Left ventricle myocardium superior (tissue), 1 donor: ENCODE measurements around the gene ADCY1. TPM values are rescaled to one million over a fixed set of nuclear protein-coding genes. Genes with fewer than 3 reads are reported as not detected.

Source experiments
- ATAC-seq: fragments of 200-7000 bp; cut with Tn5 transposase; one replicate; pipeline ENCODE4 v1.9.1; 2020; ENCODE audit warnings: mild to moderate bottlenecking, moderate library complexity
- DNase-seq: peaks from one replicate; pipeline ENCODE4 v3.0.0-alpha.2; 2020
- intact Hi-C: fragments of 100-400 bp; cut with micrococcal nuclease; formaldehyde crosslinking; loops from one replicate; pipeline ENCODE4 v1.11.0; 2022
- total RNA-seq: library from RNA; stranded (reverse); fragmentation: NEBNext Ultra II Directional; extraction: Animal tissue kit (Norgen Biotek cat#: 25700); gene quantifications from one replicate; pipeline ENCODE4 v1.2.1, GENCODE V29; 2021
- donor health status: DM: no; HTN: yes; CAD: no; lungs with severe emphysema.

Gene ADCY1
- total RNA-seq, 1 donor from 2014 or later: 8.9 TPM

GRCh38 chr7:45699726-45700390 is 125.7 kb downstream of the ADCY1 start:
- no peak for ATAC-seq
- intact Hi-C loops: no loop called here
- DNase-seq: no peak

DNA sequence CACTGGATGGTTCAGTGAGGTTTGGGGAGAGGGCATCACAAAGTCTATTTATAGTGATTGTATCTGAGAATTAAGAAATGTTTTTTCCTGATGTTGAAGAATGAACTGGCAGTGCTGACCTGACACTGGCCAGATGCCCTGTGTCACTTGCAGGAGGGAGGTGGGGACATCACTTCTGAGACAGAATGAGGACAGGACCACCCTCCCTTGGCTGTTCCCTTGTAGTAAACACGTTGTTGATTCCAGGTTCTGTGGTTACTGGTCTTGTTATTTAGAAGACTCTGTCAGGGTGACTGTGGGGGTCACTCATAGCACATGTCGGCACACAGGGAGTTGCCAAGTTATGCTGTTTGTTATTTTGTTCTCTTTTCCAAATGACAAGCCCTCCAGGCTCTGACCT is 126.4 kb downstream of the ADCY1 start:
- DNase-seq (peak; percentile 52), ATAC-seq (peak; percentile 70)
- intact Hi-C loops: no loop called here

GRCh38 chr7:45701701-45702510 is 127.7 kb downstream of the ADCY1 start:
- intact Hi-C loops: no loop called here
- DNase-seq (no peak), ATAC-seq (no peak)

- DNase-seq: no peak
- intact Hi-C loops: no loop called here
- no peak for ATAC-seq
These were observed 128.6 kb downstream of the ADCY1 start for GRCh38 chr7:45702751-45703150.

GRCh38 chr7:45703373-45703821 is 129.2 kb downstream of the ADCY1 start:
- ATAC-seq (no peak), DNase-seq (no peak)
- intact Hi-C loops: no loop called here

DNA sequence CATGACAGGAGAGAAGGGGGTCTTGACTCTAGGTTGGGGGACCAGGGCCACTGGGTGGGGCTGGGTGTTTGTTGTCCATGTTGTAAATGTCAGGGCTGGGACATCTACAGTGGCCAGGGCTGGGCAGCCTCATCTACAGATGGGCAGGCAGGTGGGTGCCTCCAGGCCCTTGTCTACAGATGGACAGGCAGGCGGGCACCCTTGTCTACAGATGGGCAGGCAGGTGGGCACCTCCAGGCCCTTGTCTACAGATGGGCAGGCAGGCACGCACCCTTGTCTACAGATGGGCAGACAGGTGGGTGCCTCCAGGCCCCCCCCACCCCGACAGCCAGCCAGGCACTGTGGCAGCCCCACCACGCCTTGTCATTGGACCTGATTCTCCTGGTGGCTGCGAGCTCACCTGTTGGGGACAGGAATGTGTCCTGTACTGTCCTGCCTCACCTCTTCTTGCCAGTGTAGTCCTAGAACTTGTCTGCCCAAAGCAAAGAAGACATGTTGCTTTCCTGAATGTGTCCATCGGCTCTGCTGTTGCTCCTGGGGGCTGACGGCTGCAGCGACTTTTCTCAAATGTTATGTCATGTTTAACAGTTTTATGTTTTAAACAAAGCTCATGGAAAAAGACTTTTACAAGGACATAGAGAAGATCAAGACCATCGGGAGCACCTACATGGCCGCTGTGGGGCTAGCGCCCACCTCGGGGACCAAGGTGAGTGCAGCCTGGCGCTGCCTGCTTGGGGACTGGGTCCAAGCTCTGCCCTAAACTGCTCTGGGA is 129.9 kb downstream of the ADCY1 start:
- ATAC-seq: no peak
- no peak for DNase-seq
- intact Hi-C loops: no loop called here

GRCh38 chr7:45704683-45705016 is 130.5 kb downstream of the ADCY1 start:
- intact Hi-C loops: no loop called here
- DNase-seq (no peak), ATAC-seq (no peak)

GRCh38 chr7:45708046-45708950 is 134.1 kb downstream of the ADCY1 start:
- ATAC-seq (no peak), DNase-seq (no peak)
- intact Hi-C loops: no loop called here

DNA sequence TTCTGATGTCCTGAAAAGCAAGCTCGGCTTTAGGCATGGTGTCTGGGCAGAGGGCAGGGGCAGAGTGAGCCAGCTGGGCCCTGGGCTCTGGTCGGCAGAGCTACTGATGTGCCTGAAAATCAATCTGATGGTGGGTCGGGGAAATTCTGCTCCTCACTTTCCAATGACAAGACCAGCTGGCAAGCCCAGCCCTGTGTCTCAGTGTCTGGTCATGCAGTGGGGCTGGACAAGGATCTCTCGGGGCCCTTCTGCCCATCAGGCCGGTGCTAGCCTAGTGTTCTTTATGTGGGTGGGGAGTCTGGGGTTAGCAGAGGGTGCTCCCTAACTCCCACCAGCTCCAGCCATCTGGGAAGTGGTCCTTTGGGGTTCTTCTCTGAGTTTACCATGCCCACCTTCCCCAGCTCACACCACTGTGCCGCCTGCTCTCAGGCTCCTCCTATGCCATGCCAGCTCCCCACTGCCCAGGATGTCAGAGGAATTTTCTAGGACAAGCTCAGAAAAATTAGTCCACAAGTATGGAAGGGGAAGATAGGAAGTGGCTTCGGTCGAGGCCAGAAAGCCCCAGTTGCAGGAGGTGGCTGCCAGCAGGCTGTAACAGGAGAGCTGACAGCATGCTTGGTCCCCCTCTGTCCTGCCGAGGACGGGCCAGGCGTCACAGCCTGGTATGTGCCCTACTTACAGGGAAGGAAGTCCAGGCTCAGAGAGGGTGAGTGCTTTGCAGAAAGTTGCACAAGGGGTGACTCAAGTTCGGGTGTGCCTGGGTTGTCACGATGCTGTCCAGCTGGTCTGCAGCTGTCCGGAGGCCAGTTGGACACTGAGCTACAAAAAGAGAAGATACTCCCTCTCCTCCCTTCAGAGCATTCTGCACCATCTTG is 135.2 kb downstream of the ADCY1 start:
- intact Hi-C loops: no loop called here
- DNase-seq (peak; percentile 74), ATAC-seq (peak; percentile 97)

- DNase-seq (no peak), ATAC-seq (no peak)
- intact Hi-C loops: no loop called here
These were observed 136.3 kb downstream of the ADCY1 start for GRCh38 chr7:45710271-45711160.

DNA sequence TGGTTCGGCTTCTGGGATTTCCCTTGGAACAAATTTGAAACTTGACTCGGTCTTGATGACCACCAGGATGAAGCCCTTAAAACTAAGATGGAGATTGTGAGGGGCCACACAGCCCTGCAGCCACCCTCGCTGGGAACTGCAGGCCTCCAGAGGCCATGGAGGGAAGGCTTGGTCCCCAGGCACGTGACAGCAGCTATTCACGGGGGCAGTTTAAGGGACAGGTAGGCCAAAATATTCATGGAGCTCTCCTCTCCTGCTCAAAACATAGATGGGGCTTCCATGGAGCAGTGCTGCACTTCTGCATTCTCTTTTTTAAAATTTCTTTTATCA is 137.0 kb downstream of the ADCY1 start:
- ATAC-seq (no peak), DNase-seq (no peak)
- intact Hi-C loops: no loop called here

DNA sequence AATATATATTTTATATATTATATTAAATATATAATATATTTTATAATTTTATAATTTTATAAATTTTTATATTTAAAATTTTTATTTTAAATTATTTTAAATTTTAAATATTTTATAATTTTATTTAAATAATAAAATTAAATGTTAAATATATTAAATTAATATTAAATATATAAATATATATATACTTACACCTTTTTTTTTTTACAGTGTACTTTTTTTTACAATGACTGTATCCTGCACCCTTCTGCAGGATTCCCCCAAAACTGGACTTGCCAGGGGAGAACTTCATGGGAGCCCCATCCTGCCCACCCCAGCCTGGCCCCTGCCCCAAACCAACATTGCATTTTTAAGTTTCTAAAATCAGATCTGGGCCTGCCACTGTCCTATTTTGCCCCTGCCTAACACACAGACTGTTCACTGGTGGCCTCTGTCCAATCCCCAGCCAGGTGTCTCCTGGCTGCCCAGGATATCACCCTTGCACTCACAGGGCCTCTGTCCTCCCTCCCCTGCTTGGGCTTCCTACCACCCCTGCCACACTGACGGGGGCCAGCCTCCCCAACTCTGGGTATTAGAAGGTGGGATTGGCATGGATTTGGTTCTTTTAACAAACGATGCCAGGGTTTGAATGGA is 138.0 kb downstream of the ADCY1 start:
- intact Hi-C loops: no loop called here
- DNase-seq (no peak), ATAC-seq (no peak)

DNA sequence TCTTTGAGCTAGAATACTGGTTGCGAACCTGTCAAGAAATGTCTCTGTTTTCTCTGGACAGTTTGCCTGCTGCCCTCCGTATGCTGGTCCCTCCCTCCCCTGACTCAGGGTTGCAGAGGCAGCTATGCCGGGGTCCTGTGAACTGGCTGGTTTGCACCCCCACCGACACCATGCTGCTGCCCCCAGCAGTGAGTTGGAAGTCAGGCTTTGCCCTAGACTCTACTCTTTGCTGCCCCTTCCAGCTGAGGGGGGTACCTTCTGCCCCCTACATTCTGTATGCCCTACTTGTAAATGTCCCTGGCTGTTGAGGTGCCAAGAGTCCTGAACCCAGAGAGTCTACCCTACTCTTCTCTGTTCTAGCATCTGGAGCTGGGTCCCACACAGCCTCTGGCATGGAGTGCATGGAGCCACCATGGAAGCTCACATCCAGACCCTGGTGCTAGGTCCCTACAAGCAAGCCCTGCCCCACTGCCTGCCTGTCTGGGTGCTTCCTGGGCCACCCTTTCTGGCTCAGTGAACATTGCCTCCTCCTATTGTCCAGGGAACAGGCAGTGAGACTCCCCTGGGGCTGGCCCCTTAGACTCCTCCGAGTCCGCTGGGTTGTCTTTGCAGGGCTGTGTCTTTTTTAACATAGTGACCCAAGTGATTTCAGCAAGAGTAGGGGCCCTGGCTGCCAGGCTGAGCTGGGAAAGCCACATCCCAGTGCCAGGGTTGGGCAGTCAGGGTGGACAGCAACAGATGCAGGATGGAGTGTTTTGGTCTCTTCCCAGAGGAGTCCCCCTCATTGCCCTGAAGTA is 138.9 kb downstream of the ADCY1 start:
- intact Hi-C loops: no loop called here
- ATAC-seq (no peak), DNase-seq (no peak)

GRCh38 chr7:45713669-45714520 is 139.7 kb downstream of the ADCY1 start:
- ATAC-seq (no peak), DNase-seq (no peak)
- intact Hi-C loops: no loop called here

DNA sequence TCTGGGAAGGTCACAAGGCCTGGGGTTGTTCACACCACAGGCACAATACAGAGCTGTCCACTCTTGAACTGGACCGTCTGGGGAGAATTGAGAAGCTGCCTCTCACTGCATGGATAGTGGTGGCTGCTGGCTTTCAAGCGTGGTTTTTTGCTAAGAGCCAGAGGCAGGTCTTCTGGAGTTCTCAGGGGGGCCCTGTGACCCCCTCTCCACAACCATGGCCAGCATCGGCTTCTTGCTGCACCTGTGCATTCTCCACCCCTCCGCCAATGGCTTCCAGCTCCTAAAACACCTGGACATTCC is 140.3 kb downstream of the ADCY1 start:
- intact Hi-C loops: no loop called here
- ATAC-seq (no peak), DNase-seq (no peak)
